Activated naive CD8-positive, alpha-beta T cell treated with anti-CD3 and anti-CD28 coated beads, Interleukin-2, amount 10 ng/mL, durations not matched to agents 7 days and 5 days (primary cell): ENCODE measurements around the gene OPA3. TPM values are rescaled to one million over a fixed set of nuclear protein-coding genes. Genes with fewer than 3 reads are reported as not detected.
"Not testable (repeated sequence)": the region's sequence is repeated elsewhere in the genome, so short reads cannot be mapped to it uniquely, and the experiment has no call there.

Experiments used
- ATAC-seq: fragments of 150-1000 bp; cut with Tn5 transposase; one replicate; pipeline ENCODE4 v1.10.0; 2021; ENCODE audit warnings: low read depth, moderate library complexity
- POLR2A ChIA-PET: fragments of 350-600 bp; sonication (Branson Sonifier 250); formaldehyde crosslinking; loops from one replicate; lab custom pipeline; 2021; ENCODE audit warnings: antibody characterized with exemption; lab: Charles Lee
- DNase-seq: peaks from one replicate; pipeline ENCODE4 v3.0.0; 2021
- H3K27ac Mint-ChIP-seq: one replicate; pipeline ENCODE4 v1.8.0; 2022; ENCODE audit warnings: mild to moderate bottlenecking, mixed read lengths
- H3K27me3 Mint-ChIP-seq: one replicate; pipeline ENCODE4 v1.8.0; 2022; ENCODE audit warnings: mild to moderate bottlenecking, moderate library complexity, mixed read lengths
- H3K36me3 Mint-ChIP-seq: one replicate; pipeline ENCODE4 v1.8.0; 2021; ENCODE audit warnings: mild to moderate bottlenecking, mixed read lengths
- H3K4me1 Mint-ChIP-seq: one replicate; pipeline ENCODE4 v1.8.0; 2021; ENCODE audit warnings: mixed read lengths
- H3K4me3 Mint-ChIP-seq: one replicate; pipeline ENCODE4 v1.8.0; 2022; ENCODE audit warnings: mild to moderate bottlenecking, moderate library complexity, mixed read lengths
- H3K9me3 Mint-ChIP-seq: one replicate; pipeline ENCODE4 v1.8.0; 2021; ENCODE audit warnings: mixed read lengths
- total RNA-seq, 2 experiments: library from RNA; stranded (reverse); gene quantifications; one replicate each; pipeline ENCODE4 v1.2.3, GENCODE V29; 2021

Gene OPA3
- 10 to 100 TPM; 10.6 to 11.8 TPM for total RNA-seq

- POLR2A ChIA-PET = interaction anchor here (1.0 to 3.7 kb wide), 5 partner anchors 26 to 145 kb away, joined by 3 to 16 read pairs (median 4); no protein-coding TSS in a partner anchor
- peak within 1 kb of the TSS; percentile 94 for H3K27ac Mint-ChIP-seq
Observed at GRCh38 chr19:45584332-45585157, at the start of gene OPA3. Gene OPA3, minus strand, starts transcription at chr19:45584802. Its CDS starts 38 bp downstream, at chr19:45584764.

GRCh38 chr19:45632468-45633196 lies 48.0 kb upstream of the OPA3 start:
- ATAC-seq (no peak), DNase-seq (no peak)
- no peaks in the 10 kb centered on the region for H3K27me3 Mint-ChIP-seq
- H3K36me3 Mint-ChIP-seq = peaks cover 10% of the 10 kb centered on the region
- H3K4me3 Mint-ChIP-seq = no peak overlapping the region
- POLR2A ChIA-PET = interaction anchor here (0.6 kb wide), 3 partner anchors 29 to 306 kb away, joined by 3 to 5 read pairs (median 3); no protein-coding TSS in a partner anchor
- H3K4me1 Mint-ChIP-seq = peaks cover 8% of the 10 kb centered on the region
- H3K27ac Mint-ChIP-seq = peak overlapping the region; percentile 63
- H3K9me3 Mint-ChIP-seq = no peaks in the 10 kb centered on the region

More at GRCh38 chr19:45584332-45585157, at the start of gene OPA3:
- ATAC-seq = peak; percentile 93
- Mint-ChIP-seq H3K27me3 (peaks cover 8% of the 10 kb centered on the region), H3K4me3 (peak within 1 kb of the TSS; percentile 93), H3K4me1 (peaks cover 8% of the 10 kb centered on the region), H3K36me3 (peaks cover 10% of the 10 kb centered on the region), H3K9me3 (no peaks in the 10 kb centered on the region)
- peak; percentile 95 for DNase-seq

DNA sequence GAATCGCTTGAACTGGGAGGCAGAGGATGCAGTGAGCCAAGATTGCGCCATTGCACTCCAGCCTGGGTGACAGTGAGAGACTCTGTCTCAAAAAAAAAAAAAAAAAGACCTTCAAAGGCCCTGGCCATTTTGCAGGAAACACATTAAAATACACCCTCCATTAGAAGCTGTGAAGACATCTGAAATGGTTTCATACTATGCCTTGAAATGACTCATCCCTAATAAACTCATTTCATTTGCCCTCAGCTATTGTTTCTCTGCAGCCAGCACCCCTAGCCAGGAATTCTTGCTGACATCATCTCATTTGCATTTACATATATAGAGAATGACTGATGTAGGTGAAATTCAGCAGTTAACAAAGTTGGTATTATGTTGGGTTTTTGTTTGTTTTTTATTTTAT lies 45.9 kb upstream of the OPA3 start:
- DNase-seq (no peak), ATAC-seq (no peak)
- H3K36me3 Mint-ChIP-seq = peaks cover 21% of the 10 kb centered on the region
- no peaks in the 10 kb centered on the region for H3K27me3 Mint-ChIP-seq
- peaks cover 8% of the 10 kb centered on the region for H3K4me1 Mint-ChIP-seq
- no peaks in the 10 kb centered on the region for H3K9me3 Mint-ChIP-seq
- POLR2A ChIA-PET = interaction anchor here (1.2 kb wide), 1 partner anchor 15 kb away, joined by 3 read pairs; no protein-coding TSS in a partner anchor
- no peak overlapping the region for H3K27ac Mint-ChIP-seq
- H3K4me3 Mint-ChIP-seq = no peak overlapping the region

DNA sequence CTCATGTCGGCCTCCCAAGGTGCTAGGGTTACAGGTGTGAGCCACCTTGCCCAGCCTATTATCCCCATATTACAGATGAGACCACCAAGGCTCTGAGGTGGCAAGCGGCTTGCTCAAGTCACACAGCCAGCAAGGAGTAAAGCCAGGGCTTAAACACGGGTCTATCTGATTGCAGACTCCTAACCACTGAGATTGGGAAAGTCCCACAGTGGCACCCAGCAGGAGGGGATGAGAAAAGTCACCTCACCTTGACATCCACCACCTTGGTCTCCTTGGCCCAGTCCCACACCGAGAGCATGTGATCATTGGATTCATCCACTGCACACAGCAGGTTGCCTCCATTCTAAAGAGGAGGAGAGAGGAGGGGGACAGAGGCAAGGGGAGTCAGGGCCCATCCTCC lies 45.1 kb upstream of the OPA3 start:
- Mint-ChIP-seq H3K4me3 (no peak overlapping the region), H3K4me1 (peaks cover 9% of the 10 kb centered on the region), H3K27me3 (no peaks in the 10 kb centered on the region), H3K36me3 (peaks cover 22% of the 10 kb centered on the region), H3K27ac (no peak overlapping the region), H3K9me3 (no peaks in the 10 kb centered on the region)
- ATAC-seq (no peak), DNase-seq (no peak)
- POLR2A ChIA-PET = no interaction called here

DNA sequence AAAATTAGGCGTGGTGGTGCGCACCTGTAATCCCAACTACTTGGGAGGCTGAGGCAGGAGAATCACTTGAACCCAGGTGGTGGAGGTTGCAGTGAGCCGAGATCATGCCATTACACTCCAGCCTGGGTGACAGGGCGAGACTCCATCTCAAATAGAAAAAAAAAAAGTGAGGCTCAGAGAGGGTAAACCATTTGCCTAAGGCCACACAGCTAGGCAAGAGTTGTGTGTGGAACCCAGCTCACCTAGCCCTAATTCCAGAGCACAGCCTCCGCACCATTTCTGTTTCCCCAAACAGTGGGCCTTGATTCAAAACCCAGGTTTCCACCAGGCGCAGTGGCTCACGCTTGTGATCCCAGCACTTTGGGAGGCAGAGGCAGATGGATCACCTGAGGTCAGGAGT lies 43.6 kb upstream of the OPA3 start:
- POLR2A ChIA-PET, ATAC-seq, H3K4me3 Mint-ChIP-seq, H3K27me3 Mint-ChIP-seq, H3K4me1 Mint-ChIP-seq, DNase-seq, H3K27ac Mint-ChIP-seq, H3K9me3 Mint-ChIP-seq: not testable (repeated sequence)
- peaks cover 31% of the 10 kb centered on the region for H3K36me3 Mint-ChIP-seq

- H3K27ac Mint-ChIP-seq = peak overlapping the region; percentile 5
- peaks cover 5% of the 10 kb centered on the region for H3K4me1 Mint-ChIP-seq
- DNase-seq = no peak
Observed at GRCh38 chr19:45623984-45624383, 39.4 kb upstream of the OPA3 start.

GRCh38 chr19:45621976-45622503 lies 37.4 kb upstream of the OPA3 start:
- Mint-ChIP-seq H3K4me1 (peaks cover 5% of the 10 kb centered on the region), H3K4me3 (no peak overlapping the region), H3K27me3 (no peaks in the 10 kb centered on the region), H3K27ac (no peak overlapping the region), H3K9me3 (no peaks in the 10 kb centered on the region), H3K36me3 (peaks cover 42% of the 10 kb centered on the region)
- no peak for DNase-seq
- POLR2A ChIA-PET = interaction anchor here (0.6 kb wide), 1 partner anchor 45 kb away, joined by 3 read pairs; no protein-coding TSS in a partner anchor
- no peak for ATAC-seq

More at GRCh38 chr19:45623984-45624383, 39.4 kb upstream of the OPA3 start:
- no peaks in the 10 kb centered on the region for H3K9me3 Mint-ChIP-seq
- ATAC-seq = no peak
- POLR2A ChIA-PET = no interaction called here
- no peak overlapping the region for H3K4me3 Mint-ChIP-seq
- peaks cover 46% of the 10 kb centered on the region for H3K36me3 Mint-ChIP-seq
- no peaks in the 10 kb centered on the region for H3K27me3 Mint-ChIP-seq

GRCh38 chr19:45621389-45621788 lies 36.8 kb upstream of the OPA3 start:
- Mint-ChIP-seq H3K9me3 (no peaks in the 10 kb centered on the region), H3K36me3 (peaks cover 43% of the 10 kb centered on the region), H3K27me3 (no peaks in the 10 kb centered on the region), H3K4me1 (peaks cover 5% of the 10 kb centered on the region), H3K4me3 (no peak overlapping the region), H3K27ac (no peak overlapping the region)
- POLR2A ChIA-PET = no interaction called here
- ATAC-seq = no peak
- DNase-seq = no peak

DNA sequence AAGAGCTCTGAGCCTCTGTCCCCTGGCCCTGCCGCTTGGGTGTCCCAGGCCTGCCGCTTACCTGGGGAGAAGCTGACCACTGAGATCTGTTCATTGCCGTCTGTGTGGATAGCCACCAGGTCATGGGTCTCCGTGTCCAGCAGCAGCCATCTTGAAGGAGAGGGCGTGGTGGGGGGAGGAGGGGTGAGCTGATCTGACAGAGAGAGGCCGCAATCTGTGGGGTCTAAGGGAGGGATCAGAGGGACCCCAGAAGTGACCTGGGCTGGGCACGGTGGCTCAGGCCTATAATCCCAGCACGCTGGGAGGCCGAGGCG lies 32.1 kb upstream of the OPA3 start:
- ATAC-seq (no peak), DNase-seq (no peak)
- H3K9me3 Mint-ChIP-seq = no peaks in the 10 kb centered on the region
- POLR2A ChIA-PET = no interaction called here
- H3K4me1 Mint-ChIP-seq = peaks cover 15% of the 10 kb centered on the region
- peaks cover 40% of the 10 kb centered on the region for H3K36me3 Mint-ChIP-seq
- no peak overlapping the region for H3K4me3 Mint-ChIP-seq
- no peaks in the 10 kb centered on the region for H3K27me3 Mint-ChIP-seq
- no peak overlapping the region for H3K27ac Mint-ChIP-seq

DNA sequence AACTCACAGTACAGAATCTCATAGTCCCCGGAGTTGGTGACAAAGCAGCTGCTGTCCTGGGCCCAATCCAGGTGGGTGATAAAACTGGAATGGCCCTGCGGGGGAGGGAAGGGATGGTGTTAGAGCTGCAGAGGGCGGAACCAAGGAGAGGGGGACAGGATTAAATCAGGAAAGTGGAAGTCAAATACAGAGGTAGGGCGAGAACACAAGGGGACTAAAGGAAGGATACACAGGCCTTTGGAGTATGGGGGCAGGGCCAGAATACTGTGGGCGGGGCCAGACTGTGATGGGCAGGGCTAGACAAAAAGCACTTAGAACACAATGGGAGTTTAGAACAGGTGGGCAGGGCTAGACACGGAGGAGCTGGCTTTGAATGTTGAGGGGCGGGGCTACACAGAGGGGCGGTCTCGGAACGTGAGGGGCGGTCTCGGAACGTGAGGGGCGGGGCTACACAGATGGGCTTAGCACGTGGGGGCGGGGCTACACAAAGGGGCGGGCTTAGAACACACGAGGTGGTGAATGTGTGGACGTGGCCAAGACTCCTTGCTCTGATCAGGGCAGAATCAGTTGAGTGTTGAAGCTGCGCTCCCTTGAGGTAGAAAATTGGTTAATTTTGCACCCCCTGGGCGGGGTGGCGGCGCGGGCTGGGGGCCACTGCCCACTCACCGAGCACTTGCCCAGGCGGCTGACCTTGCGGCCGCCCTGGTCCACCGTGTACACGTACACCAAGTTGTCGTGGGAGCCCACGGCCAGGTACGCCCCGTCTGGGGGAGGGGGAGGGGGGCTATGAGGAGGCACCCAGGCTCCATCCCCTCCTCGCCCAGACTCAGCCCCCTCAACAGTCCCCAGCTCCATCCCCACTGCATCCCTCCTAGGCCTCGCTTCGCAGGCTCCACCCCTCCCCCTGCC lies 31.4 kb upstream of the OPA3 start:
- no peak overlapping the region for H3K4me3 Mint-ChIP-seq
- peaks cover 15% of the 10 kb centered on the region for H3K4me1 Mint-ChIP-seq
- POLR2A ChIA-PET = interaction anchor here (0.5 kb wide), 1 partner anchor 241 kb away, joined by 5 read pairs; no protein-coding TSS in a partner anchor
- no peaks in the 10 kb centered on the region for H3K27me3 Mint-ChIP-seq
- DNase-seq = peak; percentile 66
- no peaks in the 10 kb centered on the region for H3K9me3 Mint-ChIP-seq
- peak; percentile 67 for ATAC-seq
- peaks cover 37% of the 10 kb centered on the region for H3K36me3 Mint-ChIP-seq
- H3K27ac Mint-ChIP-seq = peak overlapping the region; percentile 45

DNA sequence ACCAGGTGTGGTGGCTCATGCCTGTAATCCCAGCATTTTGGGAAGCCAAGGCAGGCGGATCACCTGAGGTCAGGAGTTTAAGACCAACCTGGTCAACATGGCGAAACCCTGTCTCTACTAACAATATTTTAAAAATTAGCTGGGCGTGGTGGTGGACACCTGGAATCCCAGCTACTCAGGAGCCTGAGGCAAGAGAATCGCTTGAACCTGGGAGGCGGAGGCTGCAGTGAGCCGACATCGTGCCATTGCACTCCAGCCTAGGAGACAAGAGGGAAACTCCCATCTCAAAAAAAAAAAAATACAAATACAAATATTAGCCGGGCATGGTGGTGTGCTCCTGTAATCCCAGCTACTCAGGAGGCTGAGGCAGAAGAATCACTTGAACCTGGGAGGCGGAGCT lies 30.5 kb upstream of the OPA3 start:
- peaks cover 15% of the 10 kb centered on the region for H3K4me1 Mint-ChIP-seq
- H3K9me3 Mint-ChIP-seq, DNase-seq, H3K27me3 Mint-ChIP-seq, H3K4me3 Mint-ChIP-seq, POLR2A ChIA-PET, ATAC-seq, H3K27ac Mint-ChIP-seq: not testable (repeated sequence)
- H3K36me3 Mint-ChIP-seq = peaks cover 37% of the 10 kb centered on the region

DNA sequence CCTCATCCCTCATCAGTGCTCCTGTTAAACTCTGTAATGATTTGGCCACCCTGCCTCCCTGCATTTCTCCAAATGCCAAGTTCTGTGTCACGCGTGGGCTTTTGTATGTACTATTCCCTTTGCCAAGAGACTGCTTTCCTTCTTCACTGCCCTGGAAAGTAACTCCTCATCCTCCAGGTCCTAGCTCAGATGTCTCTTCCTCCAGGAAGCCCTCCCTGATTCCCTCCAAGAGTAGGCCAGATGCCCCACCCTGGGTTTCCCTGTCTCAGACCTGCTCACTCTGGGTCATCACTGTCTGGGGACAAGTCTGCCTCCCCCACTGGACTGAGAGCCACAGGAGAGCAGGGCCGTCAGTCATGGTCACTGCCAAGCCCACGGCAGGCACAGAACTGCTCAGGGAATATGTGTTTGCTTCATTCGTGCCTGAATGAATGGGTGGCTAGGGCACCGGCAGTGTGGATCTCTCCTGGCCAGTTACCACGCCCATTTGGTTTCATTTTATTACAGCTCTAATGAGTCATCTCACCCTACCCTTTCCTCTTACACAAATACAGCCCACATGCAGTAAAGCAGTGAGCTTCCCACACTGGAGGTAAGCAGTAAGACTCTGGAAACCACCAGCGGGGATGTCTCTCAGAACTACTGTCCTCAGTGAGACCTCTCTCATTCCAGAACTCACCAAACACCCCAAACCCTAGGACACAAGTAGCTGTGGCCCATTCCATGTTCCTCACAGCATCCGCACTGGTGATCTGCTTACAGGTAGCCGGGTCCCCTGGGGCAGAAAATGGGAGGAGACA lies 29.5 kb upstream of the OPA3 start:
- Mint-ChIP-seq H3K4me3 (peak overlapping the region; percentile 17), H3K27me3 (no peaks in the 10 kb centered on the region), H3K9me3 (no peaks in the 10 kb centered on the region), H3K4me1 (peaks cover 15% of the 10 kb centered on the region), H3K27ac (peak overlapping the region; percentile 67), H3K36me3 (peaks cover 41% of the 10 kb centered on the region)
- peak; percentile 69 for ATAC-seq
- DNase-seq = no peak
- POLR2A ChIA-PET = interaction anchor here (1.8 kb wide), 1 partner anchor 28 kb away, joined by 8 read pairs; no protein-coding TSS in a partner anchor
